Keratinocyte (primary cell): ENCODE measurements around the gene SEMA3C. TPM values are rescaled to one million over a fixed set of nuclear protein-coding genes. Genes with fewer than 3 reads are reported as not detected.
A peak's percentile ranks its signal among the peaks of the same experiment; 100 is the strongest.

Source experiments
- DNase-seq: peaks from one replicate; pipeline ENCODE4 v3.0.0-alpha.2; 2011; ENCODE audit warnings: low read depth, missing footprints, low spot score
- FAIRE-seq: peaks from 2 replicates; lab custom pipeline; 2011; peaks lifted over from hg19 to GRCh38; lab: Jason Lieb, UNC
- H2AFZ ChIP-seq: 2 replicates; pipeline ENCODE4 v1.6.0; 2012; ENCODE audit warnings: low read length, control low read depth, inconsistent platforms; ENCODE audit not compliant: control insufficient read depth
- H3K27ac ChIP-seq: 2 replicates; pipeline ENCODE4 v1.5.1; 2011; ENCODE audit warnings: low read length; ENCODE audit not compliant: control insufficient read depth, insufficient read depth
- H3K27me3 ChIP-seq: 3 replicates; pipeline ENCODE4 v1.6.0; 2011; ENCODE audit warnings: low read length; ENCODE audit not compliant: control insufficient read depth, insufficient read depth; ENCODE audit errors: extremely low read depth
- H3K36me3 ChIP-seq, 2 experiments: 2 replicates in 1 of 2; 3 replicates in 1 of 2; pipeline ENCODE4 v1.5.1; 2011; ENCODE audit warnings: low read length in 2 of 2, mild to moderate bottlenecking in 1 of 2; ENCODE audit not compliant: control insufficient read depth in 2 of 2, insufficient read depth in 2 of 2; ENCODE audit errors: extremely low read depth in 1 of 2
- H3K4me1 ChIP-seq: 3 replicates; pipeline ENCODE4 v1.5.1; 2011; ENCODE audit warnings: low read length; ENCODE audit not compliant: control insufficient read depth, insufficient read depth; ENCODE audit errors: extremely low read depth
- H3K4me2 ChIP-seq: 3 replicates; pipeline ENCODE4 v1.6.0; 2011; ENCODE audit warnings: low read depth, low read length; ENCODE audit not compliant: control insufficient read depth, insufficient read depth; ENCODE audit errors: extremely low read depth
- H3K4me3 ChIP-seq, 3 experiments: fragments of 200-600 bp in 1 of 3; sonication (generic) in 1 of 3; 2 replicates in 2 of 3; 3 replicates in 1 of 3; pipeline ENCODE4 v1.5.1; 2011 to 2016; ENCODE audit warnings: low read length in 3 of 3, mild to moderate bottlenecking in 3 of 3, control low read depth in 2 of 3, inconsistent platforms in 1 of 3, low read depth in 1 of 3, mixed read lengths in 1 of 3, mixed run types in 1 of 3, moderate library complexity in 1 of 3; ENCODE audit not compliant: control insufficient read depth in 2 of 3, insufficient read depth in 2 of 3; ENCODE audit errors: extremely low read depth in 1 of 3
- H3K79me2 ChIP-seq: 2 replicates; pipeline ENCODE4 v1.6.0; 2012; ENCODE audit warnings: low read length; ENCODE audit not compliant: control insufficient read depth, insufficient read depth
- H3K9ac ChIP-seq: 3 replicates; pipeline ENCODE4 v1.6.0; 2011; ENCODE audit warnings: low read length; ENCODE audit not compliant: control insufficient read depth, insufficient read depth; ENCODE audit errors: extremely low read depth
- H3K9me1 ChIP-seq: 3 replicates; pipeline ENCODE4 v1.6.0; 2011; ENCODE audit warnings: low read length; ENCODE audit not compliant: control insufficient read depth, insufficient read depth; ENCODE audit errors: extremely low read depth
- H3K9me3 ChIP-seq: 2 replicates; pipeline ENCODE4 v1.5.1; 2012; ENCODE audit warnings: low read depth, low read length; ENCODE audit not compliant: control insufficient read depth
- H4K20me1 ChIP-seq: 3 replicates; pipeline ENCODE4 v1.6.0; 2011; ENCODE audit warnings: low read length; ENCODE audit not compliant: control insufficient read depth, insufficient read depth; ENCODE audit errors: extremely low read depth
- CTCF ChIP-seq, 3 experiments: IDR thresholded peaks in 1 of 3; conservative IDR thresholded peaks in 1 of 3; optimal IDR thresholded peaks in 1 of 3; 2 replicates in 2 of 3; 3 replicates in 1 of 3; pipeline versions ENCODE3 to v1.5.1; 2011; ENCODE audit warnings: low read length in 3 of 3, mild to moderate bottlenecking in 3 of 3, moderate library complexity in 2 of 3, control low read depth in 1 of 3, inconsistent platforms in 1 of 3; ENCODE audit not compliant: insufficient read depth in 2 of 3; ENCODE audit errors: extremely low read depth in 1 of 3
- EZH2 ChIP-seq: IDR thresholded peaks from one replicate; pipeline ENCODE4 v1.6.1; 2012; ENCODE audit warnings: inconsistent platforms, mild to moderate bottlenecking, low read length, moderate library complexity
- dilution Hi-C: fragments of 300-500 bp; cut with MboI; formaldehyde crosslinking; loops from one replicate; pipeline ENCODE4 v1.7.0; 2020; ENCODE audit warnings: low sequenced_read_pairs; ENCODE audit not compliant: extremely low pct_ligation_motif_present
- polyA plus RNA-seq, 5 experiments: library from polyadenylated mRNA; depleted of rRNA in 3 of 5; stranded (reverse) in 3 of 5; stranded (forward) in 1 of 5; unstranded in 1 of 5; fragments of >200 nt; gene quantifications; 1 replicate in 1 of 5; 2 replicates in 3 of 5; 3 replicates in 1 of 5; pipeline versions ENCODE4 v1.2.1 to v1.2.3, GENCODE V29; 2011 to 2012; ENCODE audit warnings: missing spikeins in 2 of 5, low read depth in 1 of 5, low replicate concordance in 1 of 5

SEMA3C gene
- polyA plus RNA-seq, 1 donor (not counting 4 experiments of a cell fraction or from before 2014, with no cell fraction given) = 142 TPM

GRCh38 chr7:80868566-80868965 is 50.3 kb downstream of the SEMA3C start:
- TF ChIP-seq EZH2 (no peak), CTCF (optimal IDR thresholded peaks at IDR 0.05 in 1 of 3, IDR thresholded peaks at IDR 0.05 in 1 of 3, conservative IDR thresholded peaks at IDR 0.05 in 1 of 3; ENCODE audit: extremely low read depth in 1 of 3, insufficient read depth in 2 of 3, low read length in 3 of 3) (no peak)
- no peak overlapping the region for H3K27ac ChIP-seq
- H2AFZ ChIP-seq = no peak overlapping the region
- no peaks in the 10 kb centered on the region for H3K4me1 ChIP-seq
- no peaks in the 10 kb centered on the region for H3K9me3 ChIP-seq
- no peaks in the 10 kb centered on the region for H4K20me1 ChIP-seq
- no peak overlapping the region for H3K4me3 ChIP-seq
- peaks cover 80% of the 10 kb centered on the region for H3K79me2 ChIP-seq
- H3K36me3 ChIP-seq = peaks cover 7 to 15% of the 10 kb centered on the region in 2 experiments
- no peaks in the 10 kb centered on the region for H3K27me3 ChIP-seq
- H3K4me2 ChIP-seq = no peak overlapping the region
- DNase-seq (no peak), FAIRE-seq (no peak)
- peaks cover 3% of the 10 kb centered on the region for H3K9me1 ChIP-seq
- dilution Hi-C loops = no loop called here
- no peak overlapping the region for H3K9ac ChIP-seq

- H4K20me1 ChIP-seq = peaks cover 4% of the 10 kb centered on the region
- peaks cover 2 to 4% of the 10 kb centered on the region in 2 experiments for H3K36me3 ChIP-seq
- H3K9ac ChIP-seq = no peak overlapping the region
- dilution Hi-C loops = no loop called here
- H3K4me2 ChIP-seq = no peak overlapping the region
- H3K4me3 ChIP-seq = no peak overlapping the region
- no peak for TF ChIP-seq CTCF (optimal IDR thresholded peaks at IDR 0.05 in 1 of 3, IDR thresholded peaks at IDR 0.05 in 1 of 3, conservative IDR thresholded peaks at IDR 0.05 in 1 of 3; ENCODE audit: extremely low read depth in 1 of 3, insufficient read depth in 2 of 3, low read length in 3 of 3)
- no peak for TF ChIP-seq EZH2
- H3K27ac ChIP-seq = no peak overlapping the region
- FAIRE-seq (peak; percentile 52), DNase-seq (no peak)
- peaks cover 8% of the 10 kb centered on the region for H3K4me1 ChIP-seq
- peaks cover 78% of the 10 kb centered on the region for H3K79me2 ChIP-seq
- H3K9me1 ChIP-seq = no peaks in the 10 kb centered on the region
- no peak overlapping the region for H2AFZ ChIP-seq
- no peaks in the 10 kb centered on the region for H3K9me3 ChIP-seq
- no peaks in the 10 kb centered on the region for H3K27me3 ChIP-seq
Measured at GRCh38 chr7:80860554-80860953, 58.3 kb downstream of the SEMA3C start.
